GM18870 (cell line): ENCODE results near the gene ARNT2.
"Not testable (repeated sequence)": the region's sequence is repeated elsewhere in the genome, so short reads cannot be mapped to it uniquely, and the experiment has no call there.

ENCODE experiments used
- ATAC-seq: cut with Tn5 transposase; IDR thresholded peaks from one replicate; pipeline ENCODE4 v1.9.1; 2021; ENCODE audit warnings: moderate library complexity; ENCODE audit not compliant: unreplicated experiment

Gene ARNT2

GRCh38 chr15:80643431-80643951, 239.3 kb downstream of the ARNT2 start:
- ATAC-seq = no peak

- ATAC-seq = no peak
Measured at GRCh38 chr15:80645494-80646065, 241.4 kb downstream of the ARNT2 start.

GRCh38 chr15:80647424-80647823, 243.2 kb downstream of the ARNT2 start:
- not testable (repeated sequence) for ATAC-seq
